Lower lobe of right lung (tissue), 2 donors: ENCODE data around the gene AGPAT1. TPM values are rescaled to one million over a fixed set of nuclear protein-coding genes. Genes with fewer than 3 reads are reported as not detected.

ENCODE experiments used
- ATAC-seq, 2 donors: fragments of 200-7000 bp; cut with Tn5 transposase; one replicate each; pipeline ENCODE4 v1.9.1; 2020 to 2022; ENCODE audit warnings: mild to moderate bottlenecking in 2 of 2, moderate library complexity in 2 of 2
- DNase-seq: peaks from one replicate; pipeline ENCODE4 v3.0.0-alpha.2; 2020
- H3K27ac ChIP-seq: fragments of 200-600 bp; one replicate; pipeline ENCODE4 v1.8.0; 2022
- H3K27me3 ChIP-seq: fragments of 200-600 bp; one replicate; pipeline ENCODE4 v1.8.0; 2022; ENCODE audit warnings: low read depth
- H3K36me3 ChIP-seq: fragments of 200-600 bp; one replicate; pipeline ENCODE4 v1.8.0; 2022; ENCODE audit warnings: mild to moderate bottlenecking
- H3K4me1 ChIP-seq: fragments of 200-600 bp; one replicate; pipeline ENCODE4 v1.8.0; 2022
- H3K4me3 ChIP-seq: fragments of 200-600 bp; one replicate; pipeline ENCODE4 v1.8.0; 2022; ENCODE audit warnings: mild to moderate bottlenecking
- H3K9me3 ChIP-seq: fragments of 200-600 bp; one replicate; pipeline ENCODE4 v1.8.0; 2022
- CTCF ChIP-seq: fragments of 200-600 bp; IDR thresholded peaks from one replicate; pipeline ENCODE4 v1.8.0; 2022; ENCODE audit warnings: antibody characterized with exemption, mild to moderate bottlenecking
- intact Hi-C: fragments of 100-400 bp; cut with DNase I; formaldehyde crosslinking; loops from one replicate; pipeline ENCODE4 v1.11.0; 2022
- microRNA-seq: library from miRNA; unstranded; fragments of <30 nt; microRNA quantifications from one replicate; pipeline ENCODE4 v1.2.0, GENCODE V29; 2020; ENCODE audit warnings: borderline number of aligned reads
- total RNA-seq: library from RNA; stranded (reverse); fragmentation: NEBNext Ultra II Directional; extraction: Animal tissue kit (Norgen Biotek cat#: 25700); gene quantifications from one replicate; pipeline ENCODE4 v1.2.1, GENCODE V29; 2021
- donor health status: DM: no; HTN: yes; CAD: no; lungs with severe emphysema.

AGPAT1 gene
- total RNA-seq, 1 donor from 2014 or later, result 51.2 TPM

GRCh38 chr6:32126880-32127279, 49.0 kb downstream of the AGPAT1 start:
- ATAC-seq, result no peak
- DNase-seq, result no peak
- peak overlapping the region; percentile 80 for H3K27ac ChIP-seq
- intact Hi-C loops, result no loop called here
- H3K4me1 ChIP-seq, result peaks cover 31% of the 10 kb centered on the region
- TF ChIP-seq CTCF, result no peak
- peak overlapping the region; percentile 86 for H3K4me3 ChIP-seq
- H3K27me3 ChIP-seq, result no peaks in the 10 kb centered on the region
- H3K9me3 ChIP-seq, result no peaks in the 10 kb centered on the region
- H3K36me3 ChIP-seq, result peaks cover 52% of the 10 kb centered on the region

GRCh38 chr6:32123681-32124080, 52.2 kb downstream of the AGPAT1 start:
- Histone ChIP-seq H3K4me3 (no peak overlapping the region), H3K9me3 (no peaks in the 10 kb centered on the region), H3K36me3 (peaks cover 83% of the 10 kb centered on the region), H3K27ac (no peak overlapping the region), H3K4me1 (peaks cover 33% of the 10 kb centered on the region), H3K27me3 (no peaks in the 10 kb centered on the region)
- no peak for DNase-seq
- TF ChIP-seq CTCF, result no peak
- intact Hi-C loops, result no loop called here
- no peak for ATAC-seq

GRCh38 chr6:32120573-32121059, 55.3 kb downstream of the AGPAT1 start:
- no peaks in the 10 kb centered on the region for H3K27me3 ChIP-seq

GRCh38 chr6:32118782-32119628, 56.9 kb downstream of the AGPAT1 start:
- Histone ChIP-seq H3K4me1 (peaks cover 32% of the 10 kb centered on the region), H3K4me3 (no peak overlapping the region), H3K27ac (peak overlapping the region; percentile 59), H3K9me3 (no peaks in the 10 kb centered on the region), H3K27me3 (no peaks in the 10 kb centered on the region), H3K36me3 (peaks cover 87% of the 10 kb centered on the region)
- ATAC-seq (peak; percentile 79 to 87), DNase-seq (peak; percentile 90)
- intact Hi-C loops, result no loop called here
- TF ChIP-seq CTCF, result peak; percentile 95

More at GRCh38 chr6:32120573-32121059, 55.3 kb downstream of the AGPAT1 start:
- Histone ChIP-seq H3K9me3 (no peaks in the 10 kb centered on the region), H3K4me3 (no peak overlapping the region), H3K4me1 (peaks cover 21% of the 10 kb centered on the region), H3K36me3 (peaks cover 99% of the 10 kb centered on the region), H3K27ac (no peak overlapping the region)
- TF ChIP-seq CTCF, result no peak
- intact Hi-C loops, result no loop called here
- ATAC-seq, result no peak
- DNase-seq, result no peak

Small RNA genes within 50 kb of the gene (microRNA-seq; reads per million reads assigned to microRNA genes)
- not detected for gene MIR6721
- gene MIR6833, result not detected

Other genes with a start within 250 kb of the AGPAT1 start
- 311 TPM for gene C2, start 248.4 kb downstream of the AGPAT1 start, total RNA-seq
- 85.6 TPM for gene CFB, start 230.0 kb downstream of the AGPAT1 start, total RNA-seq
- 47.0 TPM for gene NELFE, start 217.1 kb downstream of the AGPAT1 start, total RNA-seq
- 64.2 TPM for gene SKIC2, start 216.9 kb downstream of the AGPAT1 start, total RNA-seq
- gene DXO, start 203.9 kb downstream of the AGPAT1 start, total RNA-seq, result 16.5 TPM
- gene C4A, start 194.0 kb downstream of the AGPAT1 start, total RNA-seq, result 175 TPM
- 162 TPM for gene C4B, start 161.3 kb downstream of the AGPAT1 start, total RNA-seq
- 1.1 TPM for gene CYP21A2, start 137.7 kb downstream of the AGPAT1 start, total RNA-seq
- 120 TPM for gene TNXB, start 66.7 kb downstream of the AGPAT1 start, total RNA-seq
- 83.7 TPM for gene ATF6B, start 47.8 kb downstream of the AGPAT1 start, total RNA-seq
- gene FKBPL, start 45.8 kb downstream of the AGPAT1 start, total RNA-seq, result 5.8 TPM
- gene PRRT1, start 24.1 kb downstream of the AGPAT1 start, total RNA-seq, result 1.2 TPM
- gene PPT2, start 21.9 kb downstream of the AGPAT1 start, total RNA-seq, result 13.7 TPM
- gene EGFL8, start 11.5 kb downstream of the AGPAT1 start, total RNA-seq, result 13.4 TPM
- 44.9 TPM for gene RNF5, start 2.3 kb upstream of the AGPAT1 start, total RNA-seq
- gene AGER, start 8.2 kb upstream of the AGPAT1 start, total RNA-seq, result 882 TPM
- gene PBX2, start 14.1 kb upstream of the AGPAT1 start, total RNA-seq, result 89.2 TPM
- 76.2 TPM for gene GPSM3, start 16.6 kb upstream of the AGPAT1 start, total RNA-seq
- gene NOTCH4, start 48.0 kb upstream of the AGPAT1 start, total RNA-seq, result 63.6 TPM
- not detected for gene TSBP1, start 195.8 kb upstream of the AGPAT1 start, total RNA-seq
- gene BTNL2, start 231.1 kb upstream of the AGPAT1 start, total RNA-seq, result not detected